H1 (cell line): ENCODE data around the gene RBM17. TPM values are rescaled to one million over a fixed set of nuclear protein-coding genes. Genes with fewer than 3 reads are reported as not detected.

ENCODE experiments used
- CTCF ChIA-PET: fragments of 300-600 bp; sonication (Branson Sonifier 250); formaldehyde crosslinking; loops from one replicate; lab custom pipeline; 2021; ENCODE audit not compliant: partially characterized antibody; lab: Charles Lee
- POLR2A ChIA-PET: fragments of 300-600 bp; sonication (Branson Sonifier 250); formaldehyde crosslinking; loops from one replicate; lab custom pipeline; 2021; ENCODE audit warnings: inconsistent platforms; ENCODE audit not compliant: partially characterized antibody; lab: Charles Lee
- DNase-seq, 2 experiments: peaks; one replicate each; pipeline versions ENCODE4 v3.0.0 to v3.0.0-alpha.2; 2010 to 2022; ENCODE audit warnings: low spot score in 2 of 2, low read depth in 1 of 2, mixed read lengths in 1 of 2
- FAIRE-seq: peaks from 2 replicates; lab custom pipeline; 2011; peaks lifted over from hg19 to GRCh38; lab: Jason Lieb, UNC
- H2AFZ ChIP-seq: 2 replicates; pipeline ENCODE4 v1.8.1; 2012; ENCODE audit warnings: low read length, inconsistent platforms
- H2AK5ac ChIP-seq: 2 replicates; pipeline ENCODE4 v1.6.1; 2013; ENCODE audit warnings: low read depth, low read length
- H2BK120ac ChIP-seq: replicated peaks from 2 replicates; pipeline ENCODE3; 2013; ENCODE audit warnings: low read depth, low read length, inconsistent platforms
- H2BK12ac ChIP-seq: 2 replicates; pipeline ENCODE4 v1.6.1; 2013; ENCODE audit warnings: low read depth, low read length
- H2BK15ac ChIP-seq: 2 replicates; pipeline ENCODE4 v1.6.1; 2013; ENCODE audit warnings: low read length
- H2BK20ac ChIP-seq: 2 replicates; pipeline ENCODE4 v1.6.1; 2013; ENCODE audit warnings: low read length
- H2BK5ac ChIP-seq: 2 replicates; pipeline ENCODE4 v1.6.1; 2013; ENCODE audit warnings: low read depth, low read length
- H3K14ac ChIP-seq: 2 replicates; pipeline ENCODE4 v1.6.1; 2013; ENCODE audit warnings: inconsistent platforms; ENCODE audit not compliant: insufficient read length
- H3K18ac ChIP-seq: 2 replicates; pipeline ENCODE4 v1.6.1; 2013; ENCODE audit warnings: low read length; ENCODE audit errors: extremely low read depth
- H3K23ac ChIP-seq: 2 replicates; pipeline ENCODE4 v1.6.1; 2013; ENCODE audit warnings: inconsistent platforms; ENCODE audit not compliant: insufficient read length
- H3K23me2 ChIP-seq: 2 replicates; pipeline ENCODE4 v1.6.1; 2013; ENCODE audit warnings: low read depth, low read length
- H3K27ac ChIP-seq: 2 replicates; pipeline ENCODE4 v1.6.1; 2011; ENCODE audit warnings: low read depth, low read length, inconsistent platforms
- H3K27me3 ChIP-seq, 4 experiments: replicated peaks in 1 of 4; 1 replicate in 1 of 4; 2 replicates in 3 of 4; pipeline versions ENCODE4 v1.6.1 to v1.8.1; 2011 to 2013; ENCODE audit warnings: low read length in 3 of 4, mild to moderate bottlenecking in 3 of 4, inconsistent platforms in 2 of 4, mixed read lengths in 2 of 4, moderate library complexity in 1 of 4; ENCODE audit not compliant: control insufficient read depth in 3 of 4, insufficient read depth in 3 of 4; ENCODE audit errors: extremely low read depth in 1 of 4
- H3K36me3 ChIP-seq, 4 experiments: 2 replicates each; pipeline versions ENCODE4 v1.6.1 to v1.8.1; 2011 to 2013; ENCODE audit warnings: mild to moderate bottlenecking in 4 of 4, low read length in 3 of 4, moderate library complexity in 2 of 4, control low read depth in 1 of 4, inconsistent platforms in 1 of 4; ENCODE audit not compliant: insufficient read depth in 4 of 4, control insufficient read depth in 2 of 4
- H3K4ac ChIP-seq: replicated peaks from 2 replicates; pipeline ENCODE3; 2013; ENCODE audit warnings: low read length, low read depth, mixed read lengths, inconsistent platforms; ENCODE audit not compliant: insufficient read length
- H3K4me1 ChIP-seq, 4 experiments: replicated peaks in 1 of 4; 1 replicate in 1 of 4; 2 replicates in 3 of 4; pipeline versions ENCODE4 v1.6.1 to v1.8.1; 2011 to 2013; ENCODE audit warnings: low read length in 3 of 4, inconsistent platforms in 2 of 4, mixed read lengths in 1 of 4; ENCODE audit not compliant: insufficient read depth in 4 of 4, control insufficient read depth in 3 of 4
- H3K4me2 ChIP-seq, 2 experiments: 2 replicates each; pipeline versions ENCODE4 v1.6.1 to v1.8.1; 2011 to 2013; ENCODE audit warnings: low read depth in 2 of 2, low read length in 2 of 2, control low read depth in 1 of 2, inconsistent platforms in 1 of 2, mild to moderate bottlenecking in 1 of 2; ENCODE audit not compliant: insufficient read depth in 1 of 2
- H3K4me3 ChIP-seq, 4 experiments: fragments of 200-600, 300-600 bp in 1 of 4; sonication (generic), shearing (Covaris generic), sonication (Bioruptor Twin) in 1 of 4; 2 replicates each; pipeline versions ENCODE4 v1.5.1 to v1.8.1; 2011 to 2016; ENCODE audit warnings: low read length in 4 of 4, low read depth in 3 of 4, control low read depth in 2 of 4, inconsistent platforms in 2 of 4, mild to moderate bottlenecking in 2 of 4, mixed read lengths in 1 of 4, moderate library complexity in 1 of 4; ENCODE audit not compliant: insufficient read depth in 2 of 4; ENCODE audit errors: extremely low read depth in 1 of 4
- H3K56ac ChIP-seq: replicated peaks from 2 replicates; pipeline ENCODE3; 2013; ENCODE audit warnings: low read depth, mild to moderate bottlenecking, mixed read lengths, low read length, inconsistent platforms; ENCODE audit not compliant: insufficient read length
- H3K79me1 ChIP-seq: 2 replicates; pipeline ENCODE4 v1.6.1; 2013; ENCODE audit warnings: low read depth, low read length, control low read depth
- H3K79me2 ChIP-seq, 2 experiments: 2 replicates each; pipeline versions ENCODE4 v1.6.1 to v1.8.1; 2012 to 2013; ENCODE audit warnings: low read length in 2 of 2, mild to moderate bottlenecking in 2 of 2, inconsistent platforms in 1 of 2; ENCODE audit not compliant: insufficient read depth in 2 of 2, control insufficient read depth in 1 of 2
- H3K9ac ChIP-seq, 4 experiments: replicated peaks in 1 of 4; 1 replicate in 1 of 4; 2 replicates in 3 of 4; pipeline versions ENCODE4 v1.6.1 to v1.8.1; 2011 to 2013; ENCODE audit warnings: low read depth in 3 of 4, low read length in 3 of 4, control low read depth in 2 of 4, mild to moderate bottlenecking in 2 of 4, moderate library complexity in 2 of 4, inconsistent platforms in 1 of 4; ENCODE audit errors: extremely low read depth in 1 of 4
- H3K9me3 ChIP-seq, 2 experiments: 2 replicates each; pipeline versions ENCODE4 v1.6.1 to v1.8.1; 2012 to 2013; ENCODE audit warnings: mild to moderate bottlenecking in 2 of 2, moderate library complexity in 2 of 2, control low read depth in 1 of 2, inconsistent platforms in 1 of 2, low read depth in 1 of 2, low read length in 1 of 2, mixed read lengths in 1 of 2; ENCODE audit not compliant: insufficient read depth in 2 of 2
- H4K20me1 ChIP-seq, 2 experiments: replicated peaks in 1 of 2; 2 replicates each; pipeline versions ENCODE3 to v1.8.1; 2011 to 2013; ENCODE audit warnings: inconsistent platforms in 2 of 2, low read length in 2 of 2, mild to moderate bottlenecking in 1 of 2; ENCODE audit not compliant: insufficient read depth in 2 of 2, control insufficient read depth in 1 of 2
- H4K5ac ChIP-seq: 2 replicates; pipeline ENCODE4 v1.6.1; 2013; ENCODE audit warnings: low read length, low read depth, mixed read lengths, inconsistent platforms; ENCODE audit not compliant: insufficient read length
- H4K8ac ChIP-seq: 2 replicates; pipeline ENCODE4 v1.8.0; 2013; ENCODE audit warnings: mild to moderate bottlenecking, moderate library complexity, low read length, inconsistent platforms; ENCODE audit not compliant: insufficient read depth; ENCODE audit errors: extremely low read depth
- H4K91ac ChIP-seq: replicated peaks from 2 replicates; pipeline ENCODE3; 2013; ENCODE audit warnings: low read length, mixed read lengths, inconsistent platforms; ENCODE audit not compliant: insufficient read length
- CBX8 ChIP-seq: fragments of 300-800, 300-1000 bp; sonication (generic); IDR thresholded peaks from 2 replicates; pipeline ENCODE4 v1.7.1; 2016; ENCODE audit warnings: low read depth, low read length, borderline replicate concordance
- EP300 ChIP-seq, 2 experiments: IDR thresholded peaks; 1 replicate in 1 of 2; 2 replicates in 1 of 2; pipeline ENCODE4 v1.6.1; 2011 to 2012; ENCODE audit warnings: low read depth in 2 of 2, low read length in 2 of 2, mild to moderate bottlenecking in 2 of 2, borderline replicate concordance in 1 of 2, inconsistent platforms in 1 of 2, moderate library complexity in 1 of 2
- KDM4A ChIP-seq: IDR thresholded peaks from one replicate; pipeline ENCODE4 v1.7.1; 2012; ENCODE audit warnings: low read depth, mild to moderate bottlenecking, moderate library complexity, low read length, inconsistent platforms; ENCODE audit not compliant: severe bottlenecking
- KDM5A ChIP-seq: fragments of 200-600 bp; IDR thresholded peaks from 2 replicates; pipeline ENCODE4 v1.7.1; 2012; ENCODE audit warnings: mild to moderate bottlenecking, low read length, inconsistent platforms, mixed read lengths
- POLR2AphosphoS5 ChIP-seq: IDR thresholded peaks from 2 replicates; pipeline ENCODE4 v1.6.1; 2011; ENCODE audit warnings: low read depth, low read length
- RAD21 ChIP-seq, 2 experiments: IDR thresholded peaks in 1 of 2; conservative IDR thresholded peaks in 1 of 2; 2 replicates each; pipeline ENCODE4 v1.6.1; 2011; ENCODE audit warnings: low read depth in 2 of 2, low read length in 2 of 2, improper control_type of control experiment in 1 of 2, inconsistent platforms in 1 of 2, mild to moderate bottlenecking in 1 of 2, moderate library complexity in 1 of 2
- SIRT6 ChIP-seq: IDR thresholded peaks from one replicate; pipeline ENCODE4 v1.7.1; 2012; ENCODE audit warnings: low read length, inconsistent platforms
- SIX5 ChIP-seq: IDR thresholded peaks from 2 replicates; pipeline ENCODE4 v1.6.1; 2011; ENCODE audit warnings: mild to moderate bottlenecking, low read depth, low read length
- SRF ChIP-seq: IDR thresholded peaks from 2 replicates; pipeline ENCODE4 v1.6.1; 2011; ENCODE audit warnings: mild to moderate bottlenecking, low read depth, low read length, moderate library complexity
- TAF1 ChIP-seq: IDR thresholded peaks from 2 replicates; pipeline ENCODE4 v1.6.1; 2011; ENCODE audit warnings: mild to moderate bottlenecking, low read depth, low read length
- TBP ChIP-seq: IDR thresholded peaks from 2 replicates; pipeline ENCODE4 v1.6.1; 2011; ENCODE audit warnings: low read depth, low read length, improper control_type of control experiment
- ZNF274 ChIP-seq: IDR thresholded peaks from 2 replicates; pipeline ENCODE4 v1.7.0; 2012; ENCODE audit warnings: low read length, borderline replicate concordance; ENCODE audit errors: extremely low read depth
- WGBS, 2 experiments: shearing (Covaris generic) in 1 of 2; methylation state at CpG; one replicate each; pipeline versions ENCODE4 v1.1.6 to v1.1.7; 2013 to 2015; ENCODE audit warnings: low lambda C conversion rate in 2 of 2, mixed read lengths in 2 of 2, inconsistent platforms in 1 of 2, low coverage in 1 of 2, missing lambda C conversion rate in 1 of 2; ENCODE audit not compliant: insufficient replicate concordance in 2 of 2, insufficient coverage in 1 of 2, insufficient read length in 1 of 2; ENCODE audit errors: extremely low coverage in 1 of 2, missing lambda C conversion rate in 1 of 2; 5-methylcytosine and 5-hydroxymethylcytosine counted together
- polyA plus RNA-seq, 7 experiments: library from polyadenylated mRNA; depleted of rRNA in 3 of 7; stranded (reverse) in 5 of 7; unstranded in 2 of 7; fragments of >200 nt in 5 of 7; fragments of 200-250 nt in 2 of 7; gene quantifications; 1 replicate in 5 of 7; 2 replicates in 1 of 7; 4 replicates in 1 of 7; pipeline versions ENCODE4 v1.2.1 to v1.2.3, GENCODE V29; 2011 to 2013; ENCODE audit warnings: missing spikeins in 2 of 7, mixed read lengths in 2 of 7
- total RNA-seq: library from RNA; stranded (reverse); fragmentation: NEBNext Ultra II Directional; extraction: Animal tissue kit (Norgen Biotek cat#: 25700); gene quantifications from 2 replicates; pipeline ENCODE4 v1.2.1, GENCODE V29; 2021
- TF ChIP-seq, protein P1 (sequence below): IDR thresholded peaks from 2 replicates; pipeline ENCODE4 v1.6.1; 2012; ENCODE audit warnings: inconsistent platforms
- TF ChIP-seq, protein P2 (sequence below): IDR thresholded peaks from 2 replicates; pipeline ENCODE4 v1.6.1; 2011; ENCODE audit warnings: low read depth, mild to moderate bottlenecking, low read length; ENCODE audit not compliant: insufficient read depth

RBM17 gene
- total and polyA plus RNA-seq, 2 of the 8 experiments (the other 6 are each of a cell fraction or from before 2014, with no cell fraction given): 15.7 to 128 TPM

DNA sequence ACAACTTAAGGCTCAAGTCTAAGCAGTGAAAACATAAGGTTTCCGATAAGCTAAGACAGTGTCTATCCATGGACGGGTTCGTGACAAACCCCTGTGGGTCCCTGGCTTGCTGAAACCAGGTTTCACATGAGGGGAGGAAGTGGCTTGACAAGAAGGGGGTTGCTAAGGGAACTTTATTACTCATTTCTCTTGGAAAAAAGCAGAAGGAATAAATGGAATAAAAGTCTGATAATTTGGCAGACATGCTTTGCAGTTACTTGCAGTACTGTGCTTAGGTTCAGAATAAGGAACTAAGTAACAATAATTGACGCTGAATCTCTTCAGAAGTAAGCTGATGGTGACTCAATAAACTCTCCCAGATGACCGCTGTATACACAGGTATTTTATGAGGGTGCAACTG, 34.7 kb downstream of the RBM17 start:
- no peak overlapping the region for H4K5ac ChIP-seq
- no peak overlapping the region for H2BK15ac ChIP-seq
- no peak overlapping the region for H3K4ac ChIP-seq
- DNase-seq (no peak), FAIRE-seq (no peak)
- no peaks in the 10 kb centered on the region for H3K9me3 ChIP-seq
- H2AFZ ChIP-seq: no peak overlapping the region
- H3K23ac ChIP-seq: no peak overlapping the region
- no peak overlapping the region for H2AK5ac ChIP-seq
- no peak overlapping the region for H2BK12ac ChIP-seq
- no peak overlapping the region for H3K14ac ChIP-seq
- no peak overlapping the region for H2BK20ac ChIP-seq
- no peak overlapping the region for H2BK120ac ChIP-seq
- no peaks in the 10 kb centered on the region for H4K20me1 ChIP-seq
- H3K79me2 ChIP-seq: no peaks in the 10 kb centered on the region
- no peak overlapping the region for H4K8ac ChIP-seq
- no peaks in the 10 kb centered on the region for H3K27me3 ChIP-seq
- POLR2A ChIA-PET: interaction anchor here (2.1 kb wide), 1 partner anchor 13 kb away, joined by 5 read pairs; no protein-coding TSS in a partner anchor
- no peak overlapping the region for H3K4me2 ChIP-seq
- H3K56ac ChIP-seq: no peak overlapping the region
- no peak overlapping the region for H3K4me3 ChIP-seq
- no peaks in the 10 kb centered on the region; a peak in 1 of 8 replicates for H3K36me3 ChIP-seq
- no peak overlapping the region for H3K9ac ChIP-seq
- WGBS, 2 experiments: 91% methylated on average over 5 of the region's 5 CpGs; no CpG with 5 or more reads in 1 of the 2 experiments
- H3K27ac ChIP-seq: no peak overlapping the region
- no peak overlapping the region for H2BK5ac ChIP-seq
- CTCF ChIA-PET: interaction anchor here (0.6 to 2.0 kb wide), 7 partner anchors 13 to 321 kb away, joined by 3 to 5 read pairs (median 3); partner anchors contain the start of gene PFKFB3
- H3K18ac ChIP-seq: no peak overlapping the region
- no peaks in the 10 kb centered on the region for H3K23me2 ChIP-seq
- no peak overlapping the region for H4K91ac ChIP-seq
- H3K79me1 ChIP-seq: no peaks in the 10 kb centered on the region
- peaks cover 0 to 1% (median 0%) of the 10 kb centered on the region in 4 experiments; a peak in 3 of 7 replicates for H3K4me1 ChIP-seq
- TF ChIP-seq POLR2AphosphoS5 (no peak), TAF1 (no peak), CBX8 (no peak), KDM5A (no peak), KDM4A (no peak), RAD21 (IDR thresholded peaks at IDR 0.05 in 1 of 2, conservative IDR thresholded peaks at IDR 0.05 in 1 of 2; ENCODE audit: low read depth in 2 of 2, low read length in 2 of 2) (no peak), TBP (no peak), SRF (no peak), ZNF274 (no peak), EP300 (IDR thresholded peaks at IDR 0.05; ENCODE audit: borderline replicate concordance in 1 of 2, low read depth in 2 of 2, low read length in 2 of 2) (no peak), SIX5 (no peak), SIRT6 (no peak)
- TF ChIP-seq, protein P1, sequence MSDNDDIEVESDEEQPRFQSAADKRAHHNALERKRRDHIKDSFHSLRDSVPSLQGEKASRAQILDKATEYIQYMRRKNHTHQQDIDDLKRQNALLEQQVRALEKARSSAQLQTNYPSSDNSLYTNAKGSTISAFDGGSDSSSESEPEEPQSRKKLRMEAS: no peak
- TF ChIP-seq, protein P2, sequence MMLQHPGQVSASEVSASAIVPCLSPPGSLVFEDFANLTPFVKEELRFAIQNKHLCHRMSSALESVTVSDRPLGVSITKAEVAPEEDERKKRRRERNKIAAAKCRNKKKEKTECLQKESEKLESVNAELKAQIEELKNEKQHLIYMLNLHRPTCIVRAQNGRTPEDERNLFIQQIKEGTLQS: no peak
